Measurements from ENCODE around the gene TWSG1. TPM values are rescaled to one million over a fixed set of nuclear protein-coding genes. Genes with fewer than 3 reads are reported as not detected.
A peak's percentile ranks its signal among the peaks of the same experiment; 100 is the strongest.
"Not testable (repeated sequence)": the region's sequence is repeated elsewhere in the genome, so short reads cannot be mapped to it uniquely, and the experiment has no call there.

TWSG1 gene
- total RNA-seq, 1 experiment from 2014 or later = 113 TPM

DNA sequence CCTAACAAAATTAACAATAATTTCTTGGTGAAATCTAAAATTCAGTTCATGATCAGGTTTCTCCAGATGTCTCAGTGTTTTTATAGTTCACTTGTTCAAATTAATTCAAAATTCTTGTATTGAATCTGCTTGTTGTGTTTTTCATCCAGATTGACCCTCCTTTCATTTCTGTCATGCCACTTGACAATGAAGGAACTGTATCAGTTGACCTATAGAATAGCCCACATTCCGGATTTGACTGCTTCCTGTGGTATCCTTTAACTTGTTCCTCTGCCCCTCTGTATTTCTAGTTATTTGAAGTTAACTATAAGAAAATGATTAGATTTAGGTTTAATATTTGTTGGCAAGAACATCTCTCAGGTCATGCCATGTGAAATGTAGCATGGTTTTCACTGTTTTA is 53.3 kb downstream of the TWSG1 start:
- no peak for DNase-seq (ENCODE audit: low read depth)

DNA sequence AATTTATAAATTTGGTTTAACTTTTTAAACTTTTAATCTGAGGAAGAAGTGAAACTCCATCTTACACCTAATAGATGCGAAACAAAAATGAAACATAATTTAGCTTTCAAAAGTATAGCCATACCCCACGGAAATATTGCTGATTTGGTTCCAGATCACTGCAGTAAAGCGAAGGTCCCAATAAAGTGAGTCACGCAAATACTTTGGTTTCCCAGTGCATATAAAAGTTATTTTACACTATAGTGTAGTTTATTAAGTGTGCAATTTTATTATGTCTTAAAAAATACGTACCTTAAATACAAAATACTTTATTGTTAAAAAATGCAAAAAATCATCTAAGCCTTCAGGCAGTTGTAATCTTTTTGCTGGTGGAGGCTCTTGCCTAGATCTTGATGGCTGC is 55.1 kb downstream of the TWSG1 start:
- no peak for DNase-seq (ENCODE audit: low read depth)

DNA sequence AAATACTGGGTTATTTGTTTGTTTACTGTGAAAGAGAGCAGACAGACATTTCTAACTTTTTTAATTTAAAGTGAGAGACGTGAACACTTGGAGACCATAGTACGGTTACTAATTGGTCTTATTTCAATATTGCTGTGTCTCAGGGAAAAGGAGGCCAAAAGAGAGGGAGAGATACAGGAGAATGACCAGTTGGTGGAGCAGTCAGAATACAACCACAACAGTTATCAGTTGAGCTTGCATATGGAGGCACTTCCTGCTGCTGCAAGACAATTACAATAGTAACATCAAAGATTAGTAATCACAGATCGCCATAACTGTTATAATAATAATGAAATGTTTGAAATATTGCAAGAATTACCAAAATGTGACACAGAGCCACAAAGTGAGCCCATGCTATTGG is 58.2 kb downstream of the TWSG1 start:
- no peak for DNase-seq (ENCODE audit: low read depth)

DNA sequence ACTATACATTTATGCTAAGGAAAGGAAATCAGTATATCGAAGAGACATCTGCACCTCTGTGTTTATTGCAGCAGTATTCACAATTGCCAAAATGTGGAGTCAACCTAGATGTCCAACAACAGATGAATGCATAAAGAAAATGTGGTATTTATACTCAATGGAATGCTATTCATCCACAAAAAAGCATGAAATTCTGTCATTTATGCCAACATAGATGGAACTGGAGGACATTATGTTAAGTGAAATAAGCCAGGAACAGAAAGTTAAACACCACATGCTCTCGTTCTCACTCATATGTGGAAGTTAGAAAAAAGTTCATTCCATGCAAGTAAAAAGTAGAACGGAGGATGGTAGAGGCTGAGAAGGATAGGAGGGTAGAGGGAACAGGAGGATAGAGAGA is 59.5 kb downstream of the TWSG1 start:
- no peak for DNase-seq (ENCODE audit: low read depth)

DNA sequence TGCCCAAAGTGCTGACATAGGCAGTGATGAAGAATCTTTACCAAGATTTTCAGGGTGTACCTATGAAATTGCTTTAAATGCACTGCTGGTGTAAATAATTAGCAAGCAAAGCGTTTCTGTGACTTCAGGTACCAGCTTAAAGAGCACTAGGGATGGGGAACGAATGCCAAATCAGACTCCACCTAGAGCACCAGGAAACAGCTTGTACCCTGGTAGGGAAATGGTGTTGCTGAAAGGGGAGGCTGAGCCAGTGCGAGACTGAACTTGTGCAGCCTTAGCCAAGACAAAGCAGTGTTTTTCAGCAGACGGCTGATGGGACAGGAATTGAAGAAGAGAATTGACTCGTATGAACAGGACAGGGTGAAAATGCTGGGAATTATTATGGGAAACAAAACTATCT is 65.6 kb downstream of the TWSG1 start:
- no peak for DNase-seq (ENCODE audit: low read depth)

DNA sequence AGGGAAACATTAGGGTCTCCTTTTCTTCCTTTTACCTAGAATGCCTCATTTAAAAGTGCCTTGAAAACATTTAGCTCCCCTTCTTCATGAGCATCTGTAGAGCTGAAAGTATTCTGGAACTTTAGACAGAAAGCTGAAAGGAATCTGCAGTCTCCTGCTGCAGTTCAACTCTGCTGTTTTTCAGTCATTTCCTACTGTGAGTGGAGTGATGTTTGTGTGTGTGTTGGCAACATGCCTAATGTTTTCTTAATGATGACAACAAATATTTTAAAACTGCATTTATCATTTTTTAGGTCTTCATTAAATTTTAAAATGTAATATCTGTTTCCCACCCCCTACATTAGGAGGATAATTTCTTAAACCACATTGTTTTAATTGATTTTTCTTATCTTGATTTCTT is 66.6 kb downstream of the TWSG1 start:
- no peak for DNase-seq (ENCODE audit: low read depth)

DNA sequence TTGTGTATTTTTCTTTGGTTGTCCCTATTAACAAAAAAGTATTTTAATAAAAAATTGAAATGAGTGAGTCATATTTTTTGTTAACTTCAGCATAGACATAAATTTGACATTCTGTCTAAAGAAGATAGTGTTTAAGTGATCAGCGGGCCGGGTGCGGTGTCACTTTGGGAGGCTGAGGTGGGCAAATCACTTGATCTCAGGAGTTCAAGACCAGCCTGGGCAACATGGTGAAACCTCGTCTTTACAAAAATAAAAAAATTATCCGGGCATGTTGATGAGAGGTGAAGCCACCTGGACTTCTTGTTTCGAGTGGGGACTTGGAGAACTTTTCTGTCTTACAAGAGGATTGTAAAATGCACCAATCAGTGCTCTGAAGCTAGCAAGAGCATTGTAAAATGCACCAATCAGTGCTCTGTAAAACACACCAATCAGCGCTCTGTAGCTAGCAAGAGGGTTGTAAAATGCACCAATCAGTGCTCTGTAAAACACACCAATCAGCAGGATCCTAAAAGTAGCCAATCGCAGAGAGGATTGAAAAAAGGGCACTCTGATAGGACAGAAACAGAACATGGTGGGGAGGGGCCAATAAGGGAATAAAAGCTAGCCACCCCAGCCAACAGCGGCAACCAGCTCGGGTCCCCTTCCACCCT is 67.9 kb downstream of the TWSG1 start:
- not testable (repeated sequence) for DNase-seq (ENCODE audit: low read depth)

DNA sequence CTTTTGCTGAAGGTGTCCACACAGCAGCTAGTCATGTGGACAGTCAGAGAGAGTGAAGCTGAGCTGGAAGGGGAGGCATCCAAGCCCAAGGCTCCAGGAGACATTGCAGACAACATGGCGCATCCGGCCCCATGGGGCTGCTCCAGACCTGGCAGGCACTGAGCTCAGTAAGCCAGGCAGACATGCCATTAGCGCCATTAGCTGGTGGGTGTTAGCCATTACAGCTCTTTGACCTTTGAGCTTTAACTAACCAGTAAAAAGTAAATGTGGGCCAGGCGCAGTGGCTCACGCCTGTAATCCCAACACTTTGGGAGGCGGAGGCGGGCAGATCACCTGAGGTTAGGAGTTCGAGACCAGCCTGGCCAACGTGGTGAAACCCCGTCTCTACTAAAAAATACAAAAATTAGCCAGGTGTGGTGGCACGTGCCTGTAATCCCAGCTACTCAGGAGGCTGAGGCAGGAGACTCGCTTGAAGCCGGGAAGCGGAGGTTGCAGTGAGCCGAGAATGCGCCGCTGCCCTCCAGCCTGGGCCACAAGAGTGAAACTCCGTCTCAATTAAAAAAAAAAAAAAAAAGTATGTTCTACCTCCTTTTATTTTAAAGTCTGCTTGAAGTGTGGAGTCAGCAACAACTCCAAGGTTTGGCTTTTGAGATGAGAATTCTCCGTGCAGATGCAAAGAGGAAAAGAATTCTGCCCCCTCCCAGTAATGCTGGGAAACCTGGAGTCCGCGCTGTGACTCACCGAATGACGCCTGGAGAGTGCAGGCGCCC is 69.4 kb downstream of the TWSG1 start:
- no peak for DNase-seq (ENCODE audit: low read depth)

DNA sequence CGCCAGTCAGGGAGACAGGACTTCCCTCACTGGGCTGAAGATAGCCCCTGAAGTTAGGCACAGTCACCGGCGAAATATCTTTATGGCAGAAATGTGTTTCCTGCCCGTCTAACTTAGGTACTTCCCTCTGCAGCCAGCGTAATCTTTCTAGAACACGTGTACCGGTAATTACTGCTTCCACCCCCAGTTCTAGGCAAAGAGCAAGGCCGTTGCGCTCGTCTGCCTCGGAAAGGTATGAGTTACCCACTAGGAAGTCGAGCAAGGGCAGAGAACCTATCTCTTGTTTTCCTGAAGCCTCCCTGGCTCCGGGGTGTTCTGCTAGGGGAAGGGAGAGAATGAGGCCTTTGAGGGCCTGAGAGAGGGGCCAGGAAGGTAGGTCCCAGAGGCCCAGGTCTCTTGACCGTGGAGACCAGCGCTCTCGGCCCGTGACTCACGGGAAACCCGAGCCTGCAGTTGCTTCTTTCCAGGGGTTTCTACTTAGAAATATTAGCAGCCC is 70.0 kb downstream of the TWSG1 start:
- no peak for DNase-seq (ENCODE audit: low read depth)

DNA sequence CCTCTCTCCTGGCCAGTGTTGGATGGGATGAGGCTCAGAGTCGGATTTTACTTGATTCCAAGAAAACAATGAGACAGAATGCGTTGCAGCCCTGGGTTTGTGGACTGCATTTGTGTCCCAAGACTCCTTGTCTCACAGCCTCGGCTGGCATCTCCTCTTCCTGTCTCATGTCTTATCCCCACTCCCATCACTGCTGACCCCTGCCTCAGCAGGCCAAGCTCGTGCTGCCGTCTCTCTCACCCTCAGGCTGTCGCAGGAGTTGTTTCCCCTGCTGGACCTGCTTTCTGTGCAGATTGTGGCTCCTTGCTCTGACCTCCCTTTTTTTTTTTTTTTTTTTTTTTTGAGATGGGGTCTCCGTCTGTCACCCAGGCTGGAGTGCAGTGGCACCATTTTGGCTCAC is 70.6 kb downstream of the TWSG1 start:
- DNase-seq (ENCODE audit: low read depth) = no peak

DNA sequence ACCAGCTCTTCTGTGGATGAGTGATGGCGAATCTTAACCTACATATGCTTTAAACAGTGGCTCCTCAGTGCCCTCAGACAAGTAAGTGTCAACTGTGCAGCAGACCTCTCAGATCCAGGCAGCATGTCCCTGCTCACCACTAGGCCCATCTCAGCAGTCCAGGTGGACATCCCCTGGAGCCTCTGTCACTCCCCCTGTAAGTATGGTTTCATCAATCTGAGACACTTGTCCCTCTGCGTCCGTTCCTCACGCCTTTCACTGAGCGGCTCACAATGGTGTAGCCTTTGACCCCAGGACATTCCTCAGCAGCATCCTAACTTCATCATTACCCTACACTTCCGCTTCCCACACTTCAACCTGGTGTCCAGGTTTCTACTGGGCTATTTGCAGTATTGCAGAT is 71.4 kb downstream of the TWSG1 start:
- no peak for DNase-seq (ENCODE audit: low read depth)

DNA sequence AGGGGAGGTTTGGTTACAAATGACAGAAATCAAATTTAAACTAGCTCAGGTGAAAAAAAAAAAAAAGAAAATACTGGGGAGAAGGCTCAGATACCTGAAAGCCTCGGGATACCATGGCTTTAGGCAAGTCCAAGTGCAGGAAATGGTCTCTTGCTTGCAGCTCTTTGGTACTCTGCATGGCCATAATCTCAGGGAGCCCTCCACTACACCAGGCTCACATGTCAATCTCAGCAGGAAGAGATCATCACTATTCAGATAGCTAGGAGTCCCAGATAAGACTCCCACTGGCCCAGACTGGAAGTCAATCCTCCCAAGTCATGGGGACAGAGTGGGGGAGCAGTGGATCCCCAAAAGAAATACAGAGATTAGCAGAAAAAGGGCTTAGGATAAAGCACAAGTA is 75.9 kb downstream of the TWSG1 start:
- DNase-seq (ENCODE audit: low read depth) = peak; percentile 20

DNA sequence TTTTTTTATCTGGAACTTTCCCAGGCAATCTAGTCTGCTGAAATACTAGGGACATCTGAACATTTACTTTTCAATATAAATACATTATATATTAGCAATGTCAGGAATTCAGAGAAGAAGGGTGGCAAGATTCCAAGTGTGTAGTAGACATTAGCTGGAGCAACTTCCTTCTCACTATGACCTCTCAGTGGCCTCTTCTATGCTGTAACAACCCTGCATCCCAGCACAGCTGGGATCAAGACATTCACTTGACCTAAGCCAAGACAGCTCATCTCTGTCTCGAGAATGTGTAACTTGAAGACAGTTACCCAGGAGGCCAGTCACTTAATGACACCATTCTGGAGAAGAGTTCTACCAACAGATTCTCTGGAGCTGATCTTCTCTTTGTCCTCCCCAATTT is 79.0 kb downstream of the TWSG1 start:
- peak; percentile 79 for DNase-seq (ENCODE audit: low read depth)

DNA sequence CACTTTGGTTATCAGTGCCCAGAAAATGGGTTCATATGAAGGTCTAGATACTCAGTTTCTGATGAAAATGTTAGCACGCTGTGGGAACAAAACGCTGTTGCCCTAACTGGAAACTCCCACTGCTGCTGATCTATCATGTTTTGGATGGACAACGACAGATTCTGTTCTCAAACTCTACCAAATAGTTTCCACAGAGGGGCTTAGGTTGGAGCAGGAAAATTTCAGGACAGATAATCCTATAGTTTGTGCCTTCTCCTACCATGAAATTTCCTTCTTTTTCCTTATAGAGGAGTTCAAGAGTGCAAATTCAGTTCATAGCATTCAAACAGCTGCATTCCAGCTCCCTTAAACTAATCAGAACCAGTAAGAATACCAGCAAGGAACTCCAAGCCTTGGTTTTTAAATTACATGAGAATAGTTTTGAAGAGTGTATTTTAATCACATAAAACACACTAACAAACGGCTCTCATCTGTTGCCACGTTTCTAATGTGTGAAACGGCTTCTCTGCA is 82.0 kb downstream of the TWSG1 start:
- no peak for DNase-seq (ENCODE audit: low read depth)

DNA sequence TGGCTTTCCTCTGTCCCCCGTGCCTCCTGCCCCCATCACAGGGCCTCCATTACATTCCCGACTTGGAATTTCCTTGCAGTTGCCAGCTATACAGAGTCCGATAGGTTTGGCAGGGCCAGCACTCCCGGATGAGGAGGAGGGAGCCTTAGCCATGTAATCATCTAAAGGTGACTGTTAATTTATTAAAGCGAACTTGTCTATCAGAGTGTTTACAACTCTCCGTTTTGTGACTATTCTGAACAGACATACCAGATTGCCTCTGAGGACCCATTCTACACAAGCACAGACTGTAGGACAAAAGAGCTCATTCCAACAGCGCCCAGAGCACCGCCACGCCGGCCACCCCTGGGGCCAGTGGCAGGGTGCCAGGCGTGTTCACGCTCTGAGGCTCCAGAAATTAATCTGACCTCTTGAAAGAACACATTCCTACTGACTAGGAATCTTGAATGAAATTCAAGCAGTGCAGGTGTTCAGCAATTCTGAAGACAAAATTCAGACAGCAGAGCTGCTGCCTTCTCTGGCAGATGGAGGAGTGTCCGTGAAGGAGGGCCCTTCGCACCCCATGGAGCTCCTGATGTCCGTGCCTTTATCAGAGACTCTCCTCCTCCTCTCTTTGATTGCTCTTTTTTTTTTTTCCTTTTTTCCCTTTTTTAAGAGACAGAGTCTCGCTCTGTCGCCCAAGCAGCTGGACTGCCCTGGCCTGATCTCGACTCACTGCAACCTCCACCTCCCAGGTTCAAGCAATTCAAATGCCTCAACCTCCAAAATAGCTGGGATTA is 82.7 kb downstream of the TWSG1 start:
- DNase-seq (ENCODE audit: low read depth) = peak; percentile 42

DNA sequence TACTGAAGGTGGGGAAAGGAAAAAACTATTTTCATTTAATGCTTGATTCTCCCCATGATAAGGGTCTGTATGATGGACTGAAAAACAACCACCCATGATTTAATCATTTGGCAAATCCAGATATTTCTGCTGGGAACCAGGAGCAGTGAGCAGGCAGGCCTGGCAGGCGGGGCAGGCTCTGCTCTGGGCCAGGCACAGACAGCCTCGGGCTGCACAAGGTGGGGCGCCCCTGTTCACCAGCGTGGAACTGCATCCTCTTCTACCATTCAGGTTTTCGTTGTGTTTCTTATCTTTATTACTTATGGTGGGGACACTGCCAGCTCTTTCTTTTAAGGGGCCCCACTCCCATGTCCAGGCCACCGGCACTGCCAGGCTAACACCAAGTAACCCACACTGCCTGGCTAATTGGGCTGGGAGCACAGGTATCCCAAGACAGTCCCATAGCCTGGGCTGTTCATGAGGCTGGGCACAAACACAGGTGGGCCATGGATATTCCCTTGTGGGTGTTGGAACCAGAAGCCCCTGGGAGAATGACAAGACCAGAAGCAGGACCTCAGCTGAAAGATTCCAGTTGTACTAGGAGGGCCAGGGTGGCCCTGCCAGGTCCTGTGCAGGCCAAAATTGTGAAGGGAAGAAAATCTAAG is 83.6 kb downstream of the TWSG1 start:
- DNase-seq (ENCODE audit: low read depth) = no peak

DNA sequence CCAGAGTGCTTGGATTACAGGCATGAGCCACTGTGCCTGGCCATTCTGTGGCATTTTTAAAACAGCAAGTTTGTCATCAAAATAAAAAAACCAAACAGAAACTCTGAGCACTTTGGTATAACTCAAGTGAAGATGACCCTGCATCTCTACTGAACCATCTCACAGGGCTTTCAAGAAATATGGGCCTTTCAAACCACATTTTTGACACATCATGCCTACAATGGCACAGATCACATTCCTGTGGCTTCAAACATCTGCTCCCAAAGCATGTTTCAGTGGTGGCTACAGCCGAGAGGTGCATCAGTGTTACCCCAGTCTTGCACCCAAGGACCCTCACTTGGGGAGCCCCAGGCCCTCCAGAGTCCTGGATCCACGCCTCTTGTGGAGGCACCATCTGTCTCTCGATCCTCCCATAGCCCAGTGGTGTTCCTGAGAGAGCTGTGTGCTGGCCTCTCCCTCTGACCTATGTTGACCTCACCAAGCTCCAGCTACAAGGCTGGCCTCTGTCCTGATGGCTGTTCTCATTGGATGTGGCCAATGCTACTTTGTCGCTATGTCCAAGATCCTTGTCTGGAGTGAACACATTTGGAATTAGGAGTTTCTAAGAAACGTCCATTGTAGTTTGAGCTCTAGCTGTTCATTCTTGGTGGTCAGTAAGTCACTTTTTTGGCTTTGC is 85.5 kb downstream of the TWSG1 start:
- DNase-seq (ENCODE audit: low read depth) = peak; percentile 88

DNA sequence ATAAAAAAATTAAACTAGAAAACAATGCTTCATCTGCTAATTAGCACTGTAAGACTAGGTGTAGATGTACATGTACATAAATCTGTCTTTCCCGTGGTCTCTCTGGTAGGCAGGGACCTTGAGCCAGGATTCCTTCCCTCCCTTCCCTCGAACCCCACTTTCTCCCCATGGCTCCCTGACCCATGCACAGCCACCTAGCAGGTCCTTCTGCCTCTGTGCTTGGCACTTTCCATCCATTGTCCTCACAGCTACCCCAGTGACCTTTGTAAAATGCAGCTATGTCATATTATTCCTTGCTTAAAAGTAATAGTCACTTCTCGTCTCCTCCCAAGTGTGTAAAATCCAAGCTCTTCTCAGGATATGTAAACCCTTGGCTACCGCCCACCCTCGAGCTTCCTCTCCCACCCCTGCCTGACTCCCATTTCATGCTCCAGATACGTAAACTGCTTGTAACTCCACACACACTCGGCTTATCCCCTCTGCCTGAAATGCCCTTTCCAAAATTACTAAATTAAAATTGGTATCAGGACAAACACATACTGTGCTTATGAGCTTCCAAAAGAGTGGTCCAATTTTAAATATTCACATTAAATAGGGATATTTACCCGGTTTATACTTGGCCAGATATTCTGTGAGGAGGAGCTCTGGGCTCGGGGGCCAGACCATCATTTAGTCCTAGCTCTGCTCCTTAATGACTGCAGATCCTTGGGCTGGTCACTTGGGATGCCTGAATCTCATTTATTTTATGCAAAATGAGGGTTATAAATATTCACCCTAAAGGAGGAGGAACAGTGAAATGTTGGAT is 86.7 kb downstream of the TWSG1 start:
- DNase-seq (ENCODE audit: low read depth) = no peak

DNA sequence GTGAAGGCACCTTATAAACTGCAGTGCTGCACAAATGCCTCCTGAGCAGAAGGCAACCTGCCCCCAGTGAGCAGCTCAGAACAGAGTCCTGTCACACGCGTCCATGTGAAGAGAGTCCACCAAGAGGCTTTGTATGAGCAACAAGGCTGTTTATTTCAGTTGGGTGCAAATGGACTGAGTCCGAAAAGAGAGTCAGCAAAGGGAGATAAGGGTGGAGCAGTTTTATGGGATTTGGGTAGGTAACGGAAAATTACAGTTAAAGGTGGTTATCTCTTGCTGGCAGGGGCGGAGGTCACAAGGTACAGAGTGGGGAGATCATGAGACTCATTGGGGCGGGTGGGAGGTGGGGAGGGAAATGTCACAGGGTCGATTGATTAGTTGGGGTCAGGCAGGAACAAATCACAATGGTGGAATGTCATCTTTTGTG is 87.3 kb downstream of the TWSG1 start:
- no peak for DNase-seq (ENCODE audit: low read depth)

DNA sequence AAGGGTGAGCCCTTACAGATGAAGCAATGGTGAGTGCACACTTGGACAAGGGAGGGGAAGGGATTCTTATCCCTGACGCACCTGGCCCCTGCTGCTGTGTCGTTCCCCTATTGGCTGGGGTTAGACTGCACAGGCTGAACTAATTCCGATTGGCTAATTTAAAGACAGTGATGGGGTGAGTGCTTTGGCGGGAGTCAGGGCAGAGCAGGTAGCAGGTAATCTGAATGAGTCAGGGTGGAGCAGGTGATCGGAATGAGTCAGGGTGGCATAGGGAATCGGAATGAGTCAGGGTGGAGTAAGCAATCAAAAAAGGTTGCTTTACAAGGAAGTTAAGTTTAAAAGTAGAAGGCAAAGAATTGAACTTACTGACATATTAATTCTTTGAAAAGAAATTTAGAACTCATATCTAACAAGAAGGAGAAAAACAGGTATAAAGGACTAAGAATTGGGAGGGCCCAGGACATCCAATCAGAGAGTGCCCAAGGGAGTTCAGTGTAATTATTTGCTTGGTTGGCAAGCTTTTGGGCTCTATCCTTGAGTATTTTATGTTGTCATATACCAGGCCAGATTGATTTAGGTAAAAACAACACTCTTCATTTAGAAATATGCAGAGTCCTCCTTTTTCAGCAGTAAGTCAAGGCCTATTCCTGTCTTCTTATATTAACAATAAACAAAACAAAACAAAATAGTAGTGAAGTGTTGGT is 88.4 kb downstream of the TWSG1 start:
- DNase-seq (ENCODE audit: low read depth) = no peak
